Keratinocyte (primary cell): ENCODE results near the gene OBSCN. TPM values are rescaled to one million over a fixed set of nuclear protein-coding genes. Genes with fewer than 3 reads are reported as not detected.
A peak's percentile ranks its signal among the peaks of the same experiment; 100 is the strongest.

ENCODE experiments used
- DNase-seq: peaks from one replicate; pipeline ENCODE4 v3.0.0-alpha.2; 2011; ENCODE audit warnings: low read depth, missing footprints, low spot score
- FAIRE-seq: peaks from 2 replicates; lab custom pipeline; 2011; peaks lifted over from hg19 to GRCh38; lab: Jason Lieb, UNC
- H2AFZ ChIP-seq: 2 replicates; pipeline ENCODE4 v1.6.0; 2012; ENCODE audit warnings: low read length, control low read depth, inconsistent platforms; ENCODE audit not compliant: control insufficient read depth
- H3K27ac ChIP-seq: 2 replicates; pipeline ENCODE4 v1.5.1; 2011; ENCODE audit warnings: low read length; ENCODE audit not compliant: control insufficient read depth, insufficient read depth
- H3K27me3 ChIP-seq: 3 replicates; pipeline ENCODE4 v1.6.0; 2011; ENCODE audit warnings: low read length; ENCODE audit not compliant: control insufficient read depth, insufficient read depth; ENCODE audit errors: extremely low read depth
- H3K36me3 ChIP-seq, 2 experiments: 2 replicates in 1 of 2; 3 replicates in 1 of 2; pipeline ENCODE4 v1.5.1; 2011; ENCODE audit warnings: low read length in 2 of 2, mild to moderate bottlenecking in 1 of 2; ENCODE audit not compliant: control insufficient read depth in 2 of 2, insufficient read depth in 2 of 2; ENCODE audit errors: extremely low read depth in 1 of 2
- H3K4me1 ChIP-seq: 3 replicates; pipeline ENCODE4 v1.5.1; 2011; ENCODE audit warnings: low read length; ENCODE audit not compliant: control insufficient read depth, insufficient read depth; ENCODE audit errors: extremely low read depth
- H3K4me2 ChIP-seq: 3 replicates; pipeline ENCODE4 v1.6.0; 2011; ENCODE audit warnings: low read depth, low read length; ENCODE audit not compliant: control insufficient read depth, insufficient read depth; ENCODE audit errors: extremely low read depth
- H3K4me3 ChIP-seq, 3 experiments: fragments of 200-600 bp in 1 of 3; sonication (generic) in 1 of 3; 2 replicates in 2 of 3; 3 replicates in 1 of 3; pipeline ENCODE4 v1.5.1; 2011 to 2016; ENCODE audit warnings: low read length in 3 of 3, mild to moderate bottlenecking in 3 of 3, control low read depth in 2 of 3, inconsistent platforms in 1 of 3, low read depth in 1 of 3, mixed read lengths in 1 of 3, mixed run types in 1 of 3, moderate library complexity in 1 of 3; ENCODE audit not compliant: control insufficient read depth in 2 of 3, insufficient read depth in 2 of 3; ENCODE audit errors: extremely low read depth in 1 of 3
- H3K79me2 ChIP-seq: 2 replicates; pipeline ENCODE4 v1.6.0; 2012; ENCODE audit warnings: low read length; ENCODE audit not compliant: control insufficient read depth, insufficient read depth
- H3K9ac ChIP-seq: 3 replicates; pipeline ENCODE4 v1.6.0; 2011; ENCODE audit warnings: low read length; ENCODE audit not compliant: control insufficient read depth, insufficient read depth; ENCODE audit errors: extremely low read depth
- H3K9me1 ChIP-seq: 3 replicates; pipeline ENCODE4 v1.6.0; 2011; ENCODE audit warnings: low read length; ENCODE audit not compliant: control insufficient read depth, insufficient read depth; ENCODE audit errors: extremely low read depth
- H3K9me3 ChIP-seq: 2 replicates; pipeline ENCODE4 v1.5.1; 2012; ENCODE audit warnings: low read depth, low read length; ENCODE audit not compliant: control insufficient read depth
- H4K20me1 ChIP-seq: 3 replicates; pipeline ENCODE4 v1.6.0; 2011; ENCODE audit warnings: low read length; ENCODE audit not compliant: control insufficient read depth, insufficient read depth; ENCODE audit errors: extremely low read depth
- EZH2 ChIP-seq: IDR thresholded peaks from one replicate; pipeline ENCODE4 v1.6.1; 2012; ENCODE audit warnings: inconsistent platforms, mild to moderate bottlenecking, low read length, moderate library complexity
- dilution Hi-C: fragments of 300-500 bp; cut with MboI; formaldehyde crosslinking; loops from one replicate; pipeline ENCODE4 v1.7.0; 2020; ENCODE audit warnings: low sequenced_read_pairs; ENCODE audit not compliant: extremely low pct_ligation_motif_present
- polyA plus RNA-seq, 5 experiments: library from polyadenylated mRNA; depleted of rRNA in 3 of 5; stranded (reverse) in 3 of 5; stranded (forward) in 1 of 5; unstranded in 1 of 5; fragments of >200 nt; gene quantifications; 1 replicate in 1 of 5; 2 replicates in 3 of 5; 3 replicates in 1 of 5; pipeline versions ENCODE4 v1.2.1 to v1.2.3, GENCODE V29; 2011 to 2012; ENCODE audit warnings: missing spikeins in 2 of 5, low read depth in 1 of 5, low replicate concordance in 1 of 5
- TF ChIP-seq, protein P1 (sequence below), 3 experiments: IDR thresholded peaks in 1 of 3; conservative IDR thresholded peaks in 1 of 3; optimal IDR thresholded peaks in 1 of 3; 2 replicates in 2 of 3; 3 replicates in 1 of 3; pipeline versions ENCODE3 to v1.5.1; 2011; ENCODE audit warnings: low read length in 3 of 3, mild to moderate bottlenecking in 3 of 3, moderate library complexity in 2 of 3, control low read depth in 1 of 3, inconsistent platforms in 1 of 3; ENCODE audit not compliant: insufficient read depth in 2 of 3; ENCODE audit errors: extremely low read depth in 1 of 3

The OBSCN gene
- polyA plus RNA-seq, 1 donor (not counting 4 experiments of a cell fraction or from before 2014, with no cell fraction given): 1.8 TPM

DNA sequence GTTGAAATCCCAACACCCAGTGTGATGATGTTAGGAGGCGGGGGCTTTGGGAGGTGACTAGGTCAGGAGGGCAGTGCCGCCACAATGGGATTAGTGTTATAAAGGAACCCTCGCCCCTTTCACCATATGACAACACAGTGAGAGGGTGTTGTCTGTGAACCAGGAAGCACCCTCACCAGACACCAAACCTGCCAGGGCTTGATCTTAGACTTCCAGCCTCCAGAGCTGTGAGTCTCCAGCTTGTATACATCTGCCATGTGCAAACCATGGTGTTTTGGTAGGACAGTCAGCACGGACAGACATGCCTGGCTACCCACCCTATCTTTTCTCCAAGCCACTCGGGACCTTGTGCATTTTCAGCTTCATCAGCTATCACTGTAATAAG, 194.8 kb downstream of the OBSCN start:
- Histone ChIP-seq H2AFZ (no peak overlapping the region), H3K9me3 (no peaks in the 10 kb centered on the region), H3K4me3 (no peak overlapping the region), H3K4me2 (peak overlapping the region; percentile 4), H3K9ac (no peak overlapping the region), H3K79me2 (peaks cover 79% of the 10 kb centered on the region), H3K27ac (peak overlapping the region; percentile 43), H3K27me3 (no peaks in the 10 kb centered on the region), H3K36me3 (peaks cover 27 to 44% of the 10 kb centered on the region in 2 experiments), H3K4me1 (peaks cover 35% of the 10 kb centered on the region), H4K20me1 (peaks cover 39% of the 10 kb centered on the region), H3K9me1 (peaks cover 4% of the 10 kb centered on the region)
- DNase-seq (no peak), FAIRE-seq (no peak)
- no peak for TF ChIP-seq EZH2
- TF ChIP-seq, protein P1, sequence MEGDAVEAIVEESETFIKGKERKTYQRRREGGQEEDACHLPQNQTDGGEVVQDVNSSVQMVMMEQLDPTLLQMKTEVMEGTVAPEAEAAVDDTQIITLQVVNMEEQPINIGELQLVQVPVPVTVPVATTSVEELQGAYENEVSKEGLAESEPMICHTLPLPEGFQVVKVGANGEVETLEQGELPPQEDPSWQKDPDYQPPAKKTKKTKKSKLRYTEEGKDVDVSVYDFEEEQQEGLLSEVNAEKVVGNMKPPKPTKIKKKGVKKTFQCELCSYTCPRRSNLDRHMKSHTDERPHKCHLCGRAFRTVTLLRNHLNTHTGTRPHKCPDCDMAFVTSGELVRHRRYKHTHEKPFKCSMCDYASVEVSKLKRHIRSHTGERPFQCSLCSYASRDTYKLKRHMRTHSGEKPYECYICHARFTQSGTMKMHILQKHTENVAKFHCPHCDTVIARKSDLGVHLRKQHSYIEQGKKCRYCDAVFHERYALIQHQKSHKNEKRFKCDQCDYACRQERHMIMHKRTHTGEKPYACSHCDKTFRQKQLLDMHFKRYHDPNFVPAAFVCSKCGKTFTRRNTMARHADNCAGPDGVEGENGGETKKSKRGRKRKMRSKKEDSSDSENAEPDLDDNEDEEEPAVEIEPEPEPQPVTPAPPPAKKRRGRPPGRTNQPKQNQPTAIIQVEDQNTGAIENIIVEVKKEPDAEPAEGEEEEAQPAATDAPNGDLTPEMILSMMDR (optimal IDR thresholded peaks at IDR 0.05 in 1 of 3, IDR thresholded peaks at IDR 0.05 in 1 of 3, conservative IDR thresholded peaks at IDR 0.05 in 1 of 3; ENCODE audit: extremely low read depth in 1 of 3, insufficient read depth in 2 of 3, low read length in 3 of 3): no peak
- dilution Hi-C loops: no loop called here

DNA sequence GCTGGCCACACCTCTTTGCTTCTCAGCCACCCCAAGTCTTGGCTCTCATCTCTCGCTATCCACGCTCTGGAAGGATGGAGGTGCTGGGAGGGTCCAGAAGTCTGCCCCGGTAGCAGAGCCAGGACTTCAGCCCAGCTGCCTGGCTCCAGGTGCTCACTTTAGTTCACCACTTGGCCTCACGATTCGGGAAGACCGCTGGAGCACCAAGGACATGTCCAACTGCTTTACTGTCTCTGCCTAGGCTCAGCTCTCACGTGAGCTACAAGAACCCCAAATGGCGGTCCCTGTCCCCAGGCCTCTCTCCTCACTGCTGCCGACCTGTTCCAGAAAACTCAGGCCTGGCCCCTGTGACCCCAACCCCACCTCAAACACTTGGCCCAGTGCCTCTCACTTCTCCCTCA, 195.4 kb downstream of the OBSCN start:
- no peak overlapping the region for H3K4me3 ChIP-seq
- dilution Hi-C loops: no loop called here
- DNase-seq (no peak), FAIRE-seq (no peak)
- H3K36me3 ChIP-seq: peaks cover 28 to 41% of the 10 kb centered on the region in 2 experiments
- H3K27me3 ChIP-seq: no peaks in the 10 kb centered on the region
- H3K9ac ChIP-seq: no peak overlapping the region
- H4K20me1 ChIP-seq: peaks cover 39% of the 10 kb centered on the region
- H3K9me3 ChIP-seq: no peaks in the 10 kb centered on the region
- peak overlapping the region; percentile 4 for H3K4me2 ChIP-seq
- TF ChIP-seq EZH2: no peak
- TF ChIP-seq, protein P1 (optimal IDR thresholded peaks at IDR 0.05 in 1 of 3, IDR thresholded peaks at IDR 0.05 in 1 of 3, conservative IDR thresholded peaks at IDR 0.05 in 1 of 3; ENCODE audit: extremely low read depth in 1 of 3, insufficient read depth in 2 of 3, low read length in 3 of 3): no peak
- H3K9me1 ChIP-seq: peaks cover 4% of the 10 kb centered on the region
- H3K27ac ChIP-seq: no peak overlapping the region
- peaks cover 41% of the 10 kb centered on the region for H3K4me1 ChIP-seq
- H3K79me2 ChIP-seq: peaks cover 83% of the 10 kb centered on the region
- H2AFZ ChIP-seq: no peak overlapping the region
